HG03066 (cell line): ENCODE measurements around the gene FAM120B.
A peak's percentile ranks its signal among the peaks of the same experiment; 100 is the strongest.
"Not testable (repeated sequence)": the region's sequence is repeated elsewhere in the genome, so short reads cannot be mapped to it uniquely, and the experiment has no call there.

Source experiments
- ATAC-seq: cut with Tn5 transposase; IDR thresholded peaks from one replicate; pipeline ENCODE4 v1.9.1; 2021; ENCODE audit warnings: low read depth; ENCODE audit not compliant: unreplicated experiment

The FAM120B gene, protein sequence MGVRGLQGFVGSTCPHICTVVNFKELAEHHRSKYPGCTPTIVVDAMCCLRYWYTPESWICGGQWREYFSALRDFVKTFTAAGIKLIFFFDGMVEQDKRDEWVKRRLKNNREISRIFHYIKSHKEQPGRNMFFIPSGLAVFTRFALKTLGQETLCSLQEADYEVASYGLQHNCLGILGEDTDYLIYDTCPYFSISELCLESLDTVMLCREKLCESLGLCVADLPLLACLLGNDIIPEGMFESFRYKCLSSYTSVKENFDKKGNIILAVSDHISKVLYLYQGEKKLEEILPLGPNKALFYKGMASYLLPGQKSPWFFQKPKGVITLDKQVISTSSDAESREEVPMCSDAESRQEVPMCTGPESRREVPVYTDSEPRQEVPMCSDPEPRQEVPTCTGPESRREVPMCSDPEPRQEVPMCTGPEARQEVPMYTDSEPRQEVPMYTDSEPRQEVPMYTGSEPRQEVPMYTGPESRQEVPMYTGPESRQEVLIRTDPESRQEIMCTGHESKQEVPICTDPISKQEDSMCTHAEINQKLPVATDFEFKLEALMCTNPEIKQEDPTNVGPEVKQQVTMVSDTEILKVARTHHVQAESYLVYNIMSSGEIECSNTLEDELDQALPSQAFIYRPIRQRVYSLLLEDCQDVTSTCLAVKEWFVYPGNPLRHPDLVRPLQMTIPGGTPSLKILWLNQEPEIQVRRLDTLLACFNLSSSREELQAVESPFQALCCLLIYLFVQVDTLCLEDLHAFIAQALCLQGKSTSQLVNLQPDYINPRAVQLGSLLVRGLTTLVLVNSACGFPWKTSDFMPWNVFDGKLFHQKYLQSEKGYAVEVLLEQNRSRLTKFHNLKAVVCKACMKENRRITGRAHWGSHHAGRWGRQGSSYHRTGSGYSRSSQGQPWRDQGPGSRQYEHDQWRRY

DNA sequence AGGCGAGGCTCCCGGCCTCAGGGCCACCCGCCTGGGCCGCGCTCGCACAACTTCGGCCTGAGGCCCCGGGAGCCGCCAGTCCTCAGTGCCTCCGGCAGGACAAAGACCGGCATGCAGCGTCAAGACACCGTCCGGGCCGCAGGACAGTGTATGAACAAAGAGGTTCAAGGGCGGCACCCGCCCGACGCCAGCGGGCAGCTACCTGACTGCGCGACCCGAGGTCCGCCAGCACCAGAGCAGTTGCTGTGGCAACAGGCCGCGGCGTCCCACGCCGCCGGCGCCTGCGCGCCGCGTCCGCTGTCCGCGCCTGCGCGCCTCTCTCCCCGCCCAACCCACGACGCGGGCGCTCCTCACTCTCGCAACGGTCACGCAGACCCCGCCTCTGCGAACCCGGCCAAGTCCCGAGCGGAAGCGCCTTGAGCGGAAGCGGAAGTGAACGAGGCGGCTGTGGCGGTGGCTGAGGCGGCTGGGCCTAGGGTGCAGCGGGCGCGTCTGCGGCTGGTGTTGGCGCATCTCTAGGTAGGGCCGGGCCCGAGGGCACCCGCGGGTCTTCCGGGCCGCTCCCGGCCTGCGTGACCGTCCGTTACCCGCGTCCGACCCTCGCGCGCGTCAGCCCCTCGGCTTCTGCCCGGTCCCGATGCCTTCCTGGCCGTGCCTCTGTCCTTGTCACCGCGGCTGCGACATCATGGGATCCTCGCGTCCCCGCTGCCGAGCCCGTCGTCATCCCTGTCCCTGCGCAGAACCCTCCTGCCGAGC, at the start of gene FAM120B:
TSS of gene FAM120B (plus strand) at position 435 of the 756 bp plus-strand sequence. CDS start 10,633 bp downstream, outside the sequence.
- ATAC-seq: peak; percentile 98

DNA sequence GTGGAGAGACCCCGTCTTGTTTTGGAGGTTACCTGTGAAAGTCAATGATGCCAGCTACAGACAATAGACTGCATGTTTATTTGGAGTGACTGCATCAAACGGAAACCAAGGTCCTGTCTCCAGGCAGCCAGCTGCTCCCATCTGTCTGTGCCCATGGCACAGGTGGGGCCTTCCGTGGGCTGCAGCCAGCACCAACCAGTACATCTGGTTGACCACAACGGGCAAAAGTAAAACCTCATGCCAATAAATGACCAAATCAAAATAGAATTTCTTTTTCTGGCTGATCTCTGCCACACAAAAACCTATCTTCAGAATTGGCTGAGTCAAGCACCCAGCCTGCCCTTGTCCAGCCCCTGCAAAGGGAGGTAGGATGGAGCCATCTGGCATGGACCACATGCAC, 49.2 kb upstream of the FAM120B start:
- no peak for ATAC-seq

DNA sequence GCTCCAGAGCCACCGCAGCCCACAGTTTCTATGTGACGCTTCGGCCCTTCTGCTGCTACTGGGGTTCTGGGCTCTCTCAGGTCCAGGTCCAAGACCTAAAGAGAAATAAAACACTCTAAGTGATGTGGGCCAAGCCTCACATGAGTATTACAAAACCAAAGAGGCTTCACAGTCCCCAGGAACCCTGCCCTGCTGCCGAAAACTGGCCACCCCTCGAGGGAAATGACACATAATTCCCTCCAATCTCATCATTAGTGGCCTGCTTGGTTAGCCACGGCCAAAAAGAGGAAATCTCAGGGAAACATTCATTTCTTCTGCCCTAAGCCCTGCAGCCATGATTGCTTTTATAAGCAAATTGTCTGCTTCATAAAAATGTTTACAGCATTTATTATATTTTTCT, 48.2 kb upstream of the FAM120B start:
- ATAC-seq: no peak

DNA sequence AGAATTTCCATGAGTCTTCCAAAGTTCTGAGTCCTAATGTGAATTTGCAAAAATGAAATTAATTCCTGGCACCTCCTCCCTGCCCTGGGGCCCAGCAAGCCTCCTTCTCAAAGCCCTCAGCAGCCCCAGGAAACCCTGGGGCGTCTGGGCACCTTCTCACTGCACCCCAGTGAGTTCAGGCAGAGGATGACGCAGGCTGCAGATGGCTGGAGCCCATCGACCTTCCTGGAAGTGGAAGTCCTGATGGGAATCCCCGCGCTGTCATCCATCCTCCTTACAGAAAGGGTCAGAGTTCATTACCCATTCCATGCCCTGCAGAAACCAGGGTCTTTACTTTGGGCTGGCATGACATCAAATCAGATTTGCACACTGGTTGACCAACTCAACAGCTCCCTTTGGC, 47.3 kb upstream of the FAM120B start:
- no peak for ATAC-seq

DNA sequence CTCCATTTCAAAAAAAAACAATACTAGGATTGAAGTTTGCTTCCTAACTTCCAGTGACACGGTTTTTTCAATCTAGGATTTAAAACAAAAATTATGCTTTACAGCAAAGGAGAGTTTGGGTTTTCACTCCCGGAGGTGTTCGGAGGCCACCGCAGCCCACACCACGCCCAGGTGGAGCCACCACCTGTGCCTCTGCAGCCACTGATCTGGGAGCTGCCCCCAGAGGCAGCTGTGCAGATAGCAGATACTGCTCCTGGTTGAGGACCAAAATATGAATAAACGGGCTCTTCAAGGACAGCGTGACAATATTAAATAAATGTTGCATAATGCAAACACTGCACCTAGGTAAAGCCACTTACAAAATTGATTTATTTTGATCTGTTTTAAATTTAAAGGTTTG, 45.9 kb upstream of the FAM120B start:
- no peak for ATAC-seq

DNA sequence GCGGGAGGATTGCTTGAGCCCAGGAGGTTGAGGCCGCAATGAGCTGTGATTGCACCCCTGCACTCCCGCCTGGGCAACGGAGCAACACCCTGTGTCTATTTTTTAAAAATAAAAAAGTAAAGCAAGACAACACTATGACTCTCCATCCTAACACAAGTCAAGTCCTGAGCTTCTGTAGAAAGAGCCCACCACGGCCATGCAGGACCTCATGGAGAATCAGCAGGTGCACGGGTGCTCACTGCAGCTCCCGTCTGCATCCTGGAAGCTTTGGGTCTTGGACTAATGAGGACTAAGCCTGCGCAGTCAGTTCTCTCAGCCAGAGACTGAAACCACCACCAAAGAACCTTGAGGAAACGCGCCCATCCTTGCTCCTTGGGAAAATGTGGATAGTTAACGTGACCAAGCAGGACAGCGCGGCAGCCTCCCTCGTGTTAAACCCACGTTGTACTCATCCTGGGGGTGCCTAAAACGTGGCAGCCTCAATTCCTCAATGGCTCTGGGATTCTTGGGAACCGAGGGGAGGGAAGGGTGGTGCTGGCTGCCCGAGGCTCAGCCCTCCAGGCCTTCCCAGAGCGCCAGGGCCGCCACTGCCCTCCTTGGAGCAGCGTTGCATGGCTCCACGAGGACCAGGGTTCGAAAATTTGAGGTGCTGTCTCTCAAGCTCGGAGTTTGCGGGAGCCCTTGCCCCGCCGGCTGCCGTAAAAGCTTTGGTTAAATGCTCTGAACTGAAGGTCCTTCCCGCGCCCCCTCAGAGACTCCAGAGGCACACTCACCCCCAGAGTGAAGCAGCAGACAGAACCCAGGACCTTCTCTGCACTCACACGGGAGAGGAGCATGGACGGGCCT, 44.7 kb upstream of the FAM120B start:
- no peak for ATAC-seq

DNA sequence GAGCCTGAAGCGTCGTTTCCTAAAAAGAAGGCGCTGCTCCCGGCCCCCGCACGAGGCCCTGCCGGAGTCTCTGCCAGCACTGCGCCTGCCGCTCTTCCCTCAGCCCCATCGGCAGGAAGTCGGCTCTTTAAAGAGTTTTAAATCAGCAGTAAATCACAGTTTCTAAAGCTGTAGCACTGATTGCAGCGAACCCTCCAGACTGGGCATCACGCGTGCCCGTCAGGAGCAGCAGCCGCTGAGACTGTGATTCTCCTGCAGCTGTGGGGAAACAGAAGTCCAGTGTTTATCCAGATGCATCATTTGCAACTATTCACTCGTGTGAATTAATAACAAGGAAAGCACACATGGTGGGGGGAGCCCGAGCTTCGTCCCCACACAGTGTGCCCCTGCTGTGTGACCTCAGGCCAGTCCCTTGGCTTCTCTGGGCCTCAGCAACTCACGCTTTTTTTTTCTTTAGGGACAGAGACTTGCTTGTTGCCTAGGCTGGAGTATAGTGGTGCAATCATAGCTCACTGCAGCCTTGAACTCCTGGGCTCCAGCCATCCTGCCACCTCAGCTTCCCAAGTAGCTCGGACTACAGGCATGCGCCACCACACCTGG, 44.0 kb upstream of the FAM120B start:
- no peak for ATAC-seq

DNA sequence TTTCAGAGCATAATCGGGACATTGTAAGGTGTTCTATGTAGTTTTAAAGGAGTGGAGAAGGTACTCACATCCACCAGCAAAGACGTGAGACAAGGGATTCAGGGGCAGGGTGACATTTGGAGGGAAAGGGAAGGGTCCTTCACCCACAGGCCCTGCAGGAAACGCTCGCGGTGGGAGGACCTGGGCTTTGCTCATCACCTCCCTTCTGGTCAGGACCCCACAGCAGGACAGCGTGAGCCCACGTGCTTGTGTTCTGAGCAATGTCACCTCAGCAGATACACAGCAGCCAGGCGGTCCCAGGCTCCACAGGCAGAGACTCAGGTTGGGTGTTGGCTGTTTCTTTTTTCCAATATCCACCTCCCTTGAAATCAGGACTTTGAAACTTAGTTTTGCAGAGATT, 43.1 kb upstream of the FAM120B start:
- no peak for ATAC-seq

DNA sequence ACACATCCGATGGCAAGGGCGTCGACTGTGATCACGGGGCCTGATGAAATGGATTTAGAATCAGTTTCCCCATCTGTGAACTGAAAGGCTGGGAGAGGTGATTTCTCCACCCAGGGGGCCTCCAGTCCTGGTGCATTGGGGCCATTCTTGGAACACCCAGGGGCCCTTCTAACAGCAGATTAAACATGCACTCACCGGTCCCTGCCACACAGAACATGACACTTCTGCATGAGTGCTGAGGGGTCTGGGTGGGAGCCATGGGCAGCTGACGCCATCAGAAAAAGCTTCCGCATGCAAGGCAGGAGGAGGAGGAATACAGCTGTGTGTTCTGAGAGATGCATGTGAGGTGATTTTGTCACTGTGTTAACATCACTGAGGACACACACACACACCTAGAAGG, 42.5 kb upstream of the FAM120B start:
- no peak for ATAC-seq

DNA sequence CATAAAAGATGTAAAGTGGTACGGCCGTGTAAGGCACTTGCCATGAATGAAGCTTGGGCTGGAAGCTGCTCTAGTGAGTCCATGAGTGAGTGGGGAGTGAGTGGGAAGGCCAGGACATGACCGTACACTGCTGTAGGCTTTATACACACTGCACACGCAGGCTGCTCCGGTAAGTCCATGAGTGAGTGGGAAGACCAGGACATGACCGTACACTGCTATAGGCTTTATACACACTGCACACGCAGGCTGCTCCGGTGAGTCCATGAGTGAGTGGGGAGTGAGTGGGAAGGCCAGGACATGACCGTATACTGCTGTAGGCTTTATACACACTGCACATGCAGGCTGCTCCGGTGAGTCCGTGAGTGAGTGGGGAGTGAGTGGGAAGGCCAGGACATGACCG, 41.9 kb upstream of the FAM120B start:
- ATAC-seq: not testable (repeated sequence)

DNA sequence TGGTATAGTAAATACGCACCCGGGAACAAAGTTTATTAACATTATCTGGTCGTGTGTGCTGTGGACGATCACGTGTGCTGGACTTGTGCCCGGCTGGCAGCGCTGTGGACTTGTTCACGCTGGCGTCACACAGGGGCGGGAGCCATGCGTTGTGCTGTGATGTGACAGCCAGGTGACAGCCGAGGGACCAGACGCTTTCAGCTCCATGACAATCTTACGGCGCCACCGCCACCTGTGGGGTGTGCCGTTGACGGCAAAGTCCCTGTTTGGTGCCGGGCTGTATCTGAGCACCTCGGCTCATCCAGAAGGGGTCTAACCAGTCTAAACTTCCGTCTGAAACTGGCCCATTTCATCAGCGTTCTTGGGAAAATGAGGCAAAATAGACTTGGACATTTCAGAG, 40.9 kb upstream of the FAM120B start:
- ATAC-seq: no peak

DNA sequence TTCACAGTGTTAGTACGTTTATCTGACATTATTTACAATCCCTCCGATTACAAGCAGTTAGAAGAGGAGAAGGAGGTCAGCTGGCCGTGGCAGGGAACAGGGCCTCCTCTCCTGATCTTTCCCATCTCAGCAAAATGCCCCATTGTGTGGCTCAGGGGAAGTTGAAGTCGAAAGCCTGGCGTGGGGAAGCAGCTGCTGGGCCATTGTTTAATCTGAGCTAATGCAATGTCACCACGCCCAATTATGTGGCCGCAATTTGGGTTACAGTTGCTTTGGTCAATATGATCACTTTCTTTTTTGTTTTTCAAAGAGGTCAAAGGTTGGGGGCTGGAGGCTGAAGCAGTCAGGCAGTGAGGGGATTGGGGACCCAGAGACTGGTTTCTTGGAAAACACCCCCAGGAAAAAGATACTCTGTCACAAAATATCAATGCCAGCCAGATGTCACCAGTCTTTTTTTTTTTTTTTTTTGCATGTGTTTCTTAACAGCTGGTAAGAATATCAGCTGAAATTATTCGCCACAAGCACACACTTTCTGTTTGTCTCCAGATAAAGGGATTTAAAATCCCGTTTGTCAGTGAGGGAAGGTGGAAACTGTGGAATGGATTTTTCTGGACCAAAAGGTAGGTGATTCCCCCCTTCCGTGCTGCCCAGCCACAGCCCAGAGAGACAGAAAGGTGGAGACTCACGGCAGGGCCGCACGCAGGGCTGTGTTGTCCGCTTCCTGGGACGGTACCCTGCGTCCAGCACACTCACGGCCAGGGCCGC, 40.3 kb upstream of the FAM120B start:
- ATAC-seq: no peak

DNA sequence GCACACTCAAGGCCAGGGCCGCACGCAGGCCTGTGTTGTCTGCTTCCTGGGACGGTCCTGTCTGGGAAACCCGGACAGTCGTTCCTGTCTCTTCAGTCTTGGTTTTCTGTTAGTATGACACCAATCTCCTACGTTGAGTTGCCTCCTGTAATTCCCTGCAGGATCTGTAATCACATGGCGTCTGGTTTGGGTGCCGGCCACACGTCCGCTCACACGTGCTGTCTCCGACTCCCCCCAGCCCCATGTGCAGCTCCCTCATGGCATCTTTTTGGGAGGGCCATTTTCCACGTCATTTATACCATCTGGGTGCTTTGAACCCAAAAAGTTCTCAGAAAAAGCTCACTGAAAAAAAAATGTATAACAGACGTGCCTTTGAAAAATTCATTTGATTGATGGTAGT, 38.9 kb upstream of the FAM120B start:
- ATAC-seq: no peak

DNA sequence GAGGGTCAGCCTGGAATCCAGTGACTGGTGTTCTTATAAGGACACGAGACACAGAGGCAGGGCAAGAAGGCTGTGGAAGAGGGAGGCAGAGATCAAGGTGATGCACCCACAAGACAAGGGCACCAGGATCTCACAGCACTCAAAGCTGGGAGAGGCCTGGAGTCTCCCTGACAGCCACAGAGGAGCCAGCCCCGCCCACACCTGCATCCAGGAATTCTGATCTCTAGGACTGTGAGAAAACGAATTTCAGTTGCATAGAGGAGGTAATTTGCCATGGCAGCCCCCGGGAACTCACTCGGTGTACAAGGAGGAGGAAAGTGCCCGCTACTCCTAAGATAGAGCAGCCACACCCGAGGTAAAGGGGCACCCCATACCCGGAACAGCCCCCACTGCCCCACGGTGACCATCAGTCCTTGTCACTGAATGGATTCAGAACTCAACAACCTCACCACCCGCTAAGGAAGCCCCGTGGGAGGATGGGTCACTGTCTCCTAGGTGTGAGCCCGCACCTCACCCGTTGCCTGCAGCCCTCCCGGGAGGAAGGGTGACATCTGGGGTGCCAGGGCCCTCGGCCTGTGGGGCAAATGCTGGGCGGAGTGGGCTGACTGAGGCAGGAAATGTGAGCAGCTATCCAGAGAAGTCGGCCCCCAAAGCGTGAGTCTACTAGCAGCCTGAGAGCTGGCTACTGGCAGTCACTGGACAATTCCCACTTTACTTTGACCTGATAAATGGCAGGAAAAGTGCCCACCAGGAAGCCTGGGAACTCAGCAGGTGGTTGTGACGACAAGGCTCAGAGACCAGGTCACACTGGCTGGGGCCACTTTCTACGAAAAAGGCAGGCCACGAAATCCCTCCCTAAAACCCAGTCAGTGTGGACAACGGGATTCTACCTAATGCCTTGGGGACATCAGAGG, 38.1 kb upstream of the FAM120B start:
- ATAC-seq: no peak

DNA sequence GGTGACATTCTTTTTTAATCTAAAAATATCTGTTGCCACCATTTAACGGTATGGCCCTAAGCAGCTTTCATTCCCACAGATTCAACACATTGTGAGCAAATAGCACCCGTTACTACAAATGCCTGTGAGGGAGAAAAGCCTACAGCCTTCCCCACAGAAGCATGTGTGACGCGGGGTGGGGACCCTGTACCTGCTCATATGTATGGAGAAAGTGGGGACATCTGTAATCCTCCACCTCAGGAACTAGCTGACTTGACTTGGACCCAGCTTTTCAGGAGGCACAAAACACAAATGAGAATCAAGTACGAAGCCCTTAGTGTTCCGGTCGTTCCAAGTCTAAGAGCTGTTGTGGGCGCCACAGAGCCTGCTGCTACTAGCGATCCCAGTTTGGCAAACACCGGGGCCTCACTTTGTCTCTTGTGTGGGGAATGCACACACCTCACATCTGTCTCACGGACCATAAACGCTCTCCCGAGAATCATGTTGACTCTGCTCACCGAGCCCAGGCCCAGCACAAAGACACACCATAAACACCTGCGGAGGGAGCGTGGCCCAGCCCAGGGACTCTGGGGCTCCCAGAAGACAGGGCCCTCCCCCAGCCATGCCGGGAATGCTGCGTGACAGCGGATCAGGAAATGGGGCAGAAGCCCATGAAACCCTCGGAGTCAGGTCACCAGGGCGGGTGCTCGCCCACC, 37.3 kb upstream of the FAM120B start:
- ATAC-seq: no peak

DNA sequence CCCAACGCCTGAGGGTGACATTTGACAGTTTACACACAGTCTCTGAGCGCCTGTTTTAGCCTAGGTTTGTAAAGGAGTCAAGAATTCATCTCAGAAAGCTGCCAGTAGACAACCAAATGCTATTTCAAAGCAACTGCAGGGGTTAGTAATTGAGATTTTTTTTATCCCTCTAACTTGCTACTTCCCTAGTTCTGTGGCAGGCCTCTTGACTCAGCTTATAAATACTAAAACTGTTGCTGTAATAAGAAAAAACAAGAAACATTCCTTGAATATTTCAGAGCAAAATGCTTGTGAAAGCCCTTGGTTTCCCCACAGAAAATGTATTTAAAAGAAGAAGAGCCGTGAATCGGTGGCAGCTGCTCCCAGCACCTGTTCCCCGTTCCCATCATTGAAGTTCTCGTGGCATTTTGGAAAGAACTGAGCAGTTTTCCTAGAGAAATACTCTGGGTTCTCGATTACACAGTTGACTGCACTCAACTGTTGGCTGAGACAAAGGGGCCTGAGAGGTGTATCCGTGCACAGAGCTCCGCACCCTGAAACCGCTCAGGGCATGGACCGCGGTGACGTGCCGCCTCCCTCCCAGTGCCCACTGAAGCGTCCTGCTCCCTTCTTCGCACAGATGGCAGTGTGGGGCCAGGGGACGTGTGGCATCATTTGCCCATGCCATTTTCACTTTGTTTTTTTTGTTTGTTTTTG, 36.6 kb upstream of the FAM120B start:
- no peak for ATAC-seq
